Stomach (tissue), 4 donors: Measurements from ENCODE around the gene RPL22L1.
"Not testable (repeated sequence)": the region's sequence is repeated elsewhere in the genome, so short reads cannot be mapped to it uniquely, and the experiment has no call there.

Source experiments
- POLR2AphosphoS5 ChIP-seq, 3 donors: sonication (generic); formaldehyde crosslinking; IDR thresholded peaks; one replicate each; pipeline ENCODE4 v1.6.1; 2016; ENCODE audit warnings: antibody characterized with exemption in 3 of 3
- TF ChIP-seq, protein P1 (sequence below), 7 experiments: fragments of 450-650 bp in 4 of 7; fragments of 200-600 bp in 3 of 7; sonication (generic) in 3 of 7; IDR thresholded peaks; one replicate each; pipeline ENCODE4 v1.5.1; 2016 to 2019; ENCODE audit warnings: antibody characterized with exemption in 7 of 7, control low read depth in 2 of 7, mild to moderate bottlenecking in 1 of 7

DNA sequence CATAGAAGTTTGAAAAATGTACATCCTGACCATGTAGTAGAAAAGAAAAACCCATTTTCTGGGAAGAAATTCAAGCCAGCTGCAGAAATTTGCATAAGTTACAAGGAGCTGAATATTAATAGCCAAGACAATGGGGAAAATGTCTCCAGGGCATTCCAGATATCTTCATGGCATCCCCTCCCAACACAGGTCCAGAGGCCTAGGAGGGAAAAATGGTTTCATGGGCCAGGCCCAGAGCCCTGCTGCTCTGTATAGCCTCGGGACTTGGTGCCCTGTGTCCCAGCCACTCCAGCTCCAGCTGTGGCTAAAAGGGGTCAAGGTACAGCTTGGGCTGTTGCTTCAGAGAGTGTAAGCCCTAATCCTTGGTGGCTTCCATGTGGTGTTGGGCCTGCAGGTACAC, 27.2 kb upstream of the RPL22L1 start:
- TF ChIP-seq, protein P1, sequence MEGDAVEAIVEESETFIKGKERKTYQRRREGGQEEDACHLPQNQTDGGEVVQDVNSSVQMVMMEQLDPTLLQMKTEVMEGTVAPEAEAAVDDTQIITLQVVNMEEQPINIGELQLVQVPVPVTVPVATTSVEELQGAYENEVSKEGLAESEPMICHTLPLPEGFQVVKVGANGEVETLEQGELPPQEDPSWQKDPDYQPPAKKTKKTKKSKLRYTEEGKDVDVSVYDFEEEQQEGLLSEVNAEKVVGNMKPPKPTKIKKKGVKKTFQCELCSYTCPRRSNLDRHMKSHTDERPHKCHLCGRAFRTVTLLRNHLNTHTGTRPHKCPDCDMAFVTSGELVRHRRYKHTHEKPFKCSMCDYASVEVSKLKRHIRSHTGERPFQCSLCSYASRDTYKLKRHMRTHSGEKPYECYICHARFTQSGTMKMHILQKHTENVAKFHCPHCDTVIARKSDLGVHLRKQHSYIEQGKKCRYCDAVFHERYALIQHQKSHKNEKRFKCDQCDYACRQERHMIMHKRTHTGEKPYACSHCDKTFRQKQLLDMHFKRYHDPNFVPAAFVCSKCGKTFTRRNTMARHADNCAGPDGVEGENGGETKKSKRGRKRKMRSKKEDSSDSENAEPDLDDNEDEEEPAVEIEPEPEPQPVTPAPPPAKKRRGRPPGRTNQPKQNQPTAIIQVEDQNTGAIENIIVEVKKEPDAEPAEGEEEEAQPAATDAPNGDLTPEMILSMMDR (IDR thresholded peaks at IDR 0.05) = not testable (repeated sequence)
- TF ChIP-seq POLR2AphosphoS5 (IDR thresholded peaks at IDR 0.05) = not testable (repeated sequence)
